ENCODE results near the gene BTRC.

The BTRC gene

GRCh38 chr10:101451667-101452069 lies 97.7 kb downstream of the BTRC start:
- H3K4me1 ChIP-seq (ENCODE audit: control insufficient read depth, low read depth, low read length) = no peaks in the 10 kb centered on the region
- H3K9ac ChIP-seq (ENCODE audit: low read length) = no peak overlapping the region
- H3K9me3 ChIP-seq (ENCODE audit: control insufficient read depth, low read depth, low read length) = no peaks in the 10 kb centered on the region
- H3K27me3 ChIP-seq (ENCODE audit: control insufficient read depth, insufficient read depth, low read length) = no peaks in the 10 kb centered on the region
- no peaks in the 10 kb centered on the region for H3K36me3 ChIP-seq (ENCODE audit: control insufficient read depth, low read depth, low read length)
- no peak overlapping the region for H3K27ac ChIP-seq (ENCODE audit: low read length)
- no peak overlapping the region for H3K4me3 ChIP-seq (ENCODE audit: low read length)

- H3K27ac ChIP-seq (ENCODE audit: low read length) = no peak overlapping the region
- no peaks in the 10 kb centered on the region for H3K36me3 ChIP-seq (ENCODE audit: control insufficient read depth, low read depth, low read length)
- H3K9ac ChIP-seq (ENCODE audit: low read length) = no peak overlapping the region
- no peaks in the 10 kb centered on the region for H3K27me3 ChIP-seq (ENCODE audit: control insufficient read depth, insufficient read depth, low read length)
- no peaks in the 10 kb centered on the region for H3K4me1 ChIP-seq (ENCODE audit: control insufficient read depth, low read depth, low read length)
- no peaks in the 10 kb centered on the region for H3K9me3 ChIP-seq (ENCODE audit: control insufficient read depth, low read depth, low read length)
- H3K4me3 ChIP-seq (ENCODE audit: low read length) = no peak overlapping the region
Observed at GRCh38 chr10:101452176-101452575, 98.2 kb downstream of the BTRC start.

GRCh38 chr10:101452593-101452992 lies 98.6 kb downstream of the BTRC start:
- Histone ChIP-seq H3K9ac (ENCODE audit: low read length) (no peak overlapping the region), H3K36me3 (ENCODE audit: control insufficient read depth, low read depth, low read length) (no peaks in the 10 kb centered on the region), H3K27ac (ENCODE audit: low read length) (no peak overlapping the region), H3K9me3 (ENCODE audit: control insufficient read depth, low read depth, low read length) (no peaks in the 10 kb centered on the region), H3K4me1 (ENCODE audit: control insufficient read depth, low read depth, low read length) (no peaks in the 10 kb centered on the region), H3K4me3 (ENCODE audit: low read length) (no peak overlapping the region), H3K27me3 (ENCODE audit: control insufficient read depth, insufficient read depth, low read length) (no peaks in the 10 kb centered on the region)

- H3K27me3 ChIP-seq (ENCODE audit: control insufficient read depth, insufficient read depth, low read length) = no peaks in the 10 kb centered on the region
- H3K9me3 ChIP-seq (ENCODE audit: control insufficient read depth, low read depth, low read length) = no peaks in the 10 kb centered on the region
- H3K4me1 ChIP-seq (ENCODE audit: control insufficient read depth, low read depth, low read length) = no peaks in the 10 kb centered on the region
- H3K36me3 ChIP-seq (ENCODE audit: control insufficient read depth, low read depth, low read length) = no peaks in the 10 kb centered on the region
- H3K27ac ChIP-seq (ENCODE audit: low read length) = no peak overlapping the region
- H3K9ac ChIP-seq (ENCODE audit: low read length) = no peak overlapping the region
- no peak overlapping the region for H3K4me3 ChIP-seq (ENCODE audit: low read length)
Observed at GRCh38 chr10:101453318-101453717, 99.4 kb downstream of the BTRC start.

DNA sequence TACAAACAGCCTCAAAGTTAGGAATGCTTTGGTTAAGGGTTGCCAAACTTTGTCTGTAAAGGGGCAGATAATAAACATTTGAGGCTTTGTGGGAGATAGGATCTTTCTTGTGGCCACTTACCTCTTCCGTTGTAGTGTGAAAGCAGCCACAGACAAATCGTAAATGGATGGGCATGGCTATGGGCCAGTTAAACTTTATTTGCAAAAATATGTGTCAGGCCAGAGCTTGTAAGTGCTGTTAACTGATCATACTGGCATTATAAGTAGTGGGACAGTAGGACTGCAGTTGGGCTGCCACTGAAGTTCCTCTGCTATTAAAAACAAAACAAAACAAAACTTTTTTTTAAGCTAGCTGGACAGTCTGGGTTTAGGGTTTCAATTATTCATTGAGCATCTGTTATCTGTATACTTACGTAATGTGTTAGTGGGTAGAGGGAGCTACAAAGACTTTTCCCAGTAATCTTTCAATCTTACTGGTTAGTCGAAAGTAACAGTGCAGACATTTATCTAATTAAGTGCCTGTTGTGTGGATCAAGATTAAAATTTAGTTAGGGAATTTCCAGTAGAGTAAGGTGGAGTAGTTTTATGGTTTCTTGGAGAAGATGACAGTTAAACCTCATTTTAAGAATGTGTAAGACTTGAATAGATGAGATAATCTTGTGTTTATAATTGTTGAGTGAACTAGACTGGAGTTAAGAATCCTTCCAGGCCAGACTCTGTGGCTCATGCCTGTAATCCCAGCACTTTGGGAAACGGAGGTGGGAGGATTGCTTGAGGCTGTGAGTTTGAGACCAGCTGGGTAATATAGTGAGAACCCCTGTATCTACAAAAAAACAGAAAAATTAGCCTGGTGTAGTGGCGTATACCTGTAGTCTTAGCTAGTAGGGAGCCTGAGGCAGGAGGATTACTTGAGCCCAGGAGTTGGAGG lies 100.1 kb downstream of the BTRC start:
- no peaks in the 10 kb centered on the region for H3K36me3 ChIP-seq (ENCODE audit: control insufficient read depth, low read depth, low read length)
- no peaks in the 10 kb centered on the region for H3K9me3 ChIP-seq (ENCODE audit: control insufficient read depth, low read depth, low read length)
- H3K4me3 ChIP-seq (ENCODE audit: low read length) = no peak overlapping the region
- no peak overlapping the region for H3K27ac ChIP-seq (ENCODE audit: low read length)
- H3K4me1 ChIP-seq (ENCODE audit: control insufficient read depth, low read depth, low read length) = no peaks in the 10 kb centered on the region
- H3K27me3 ChIP-seq (ENCODE audit: control insufficient read depth, insufficient read depth, low read length) = no peaks in the 10 kb centered on the region
- no peak overlapping the region for H3K9ac ChIP-seq (ENCODE audit: low read length)

GRCh38 chr10:101458869-101459268 lies 104.9 kb downstream of the BTRC start:
- Histone ChIP-seq H3K9ac (ENCODE audit: low read length) (no peak overlapping the region), H3K4me1 (ENCODE audit: control insufficient read depth, low read depth, low read length) (no peaks in the 10 kb centered on the region), H3K36me3 (ENCODE audit: control insufficient read depth, low read depth, low read length) (no peaks in the 10 kb centered on the region), H3K4me3 (ENCODE audit: low read length) (no peak overlapping the region), H3K9me3 (ENCODE audit: control insufficient read depth, low read depth, low read length) (no peaks in the 10 kb centered on the region), H3K27ac (ENCODE audit: low read length) (no peak overlapping the region), H3K27me3 (ENCODE audit: control insufficient read depth, insufficient read depth, low read length) (no peaks in the 10 kb centered on the region)

DNA sequence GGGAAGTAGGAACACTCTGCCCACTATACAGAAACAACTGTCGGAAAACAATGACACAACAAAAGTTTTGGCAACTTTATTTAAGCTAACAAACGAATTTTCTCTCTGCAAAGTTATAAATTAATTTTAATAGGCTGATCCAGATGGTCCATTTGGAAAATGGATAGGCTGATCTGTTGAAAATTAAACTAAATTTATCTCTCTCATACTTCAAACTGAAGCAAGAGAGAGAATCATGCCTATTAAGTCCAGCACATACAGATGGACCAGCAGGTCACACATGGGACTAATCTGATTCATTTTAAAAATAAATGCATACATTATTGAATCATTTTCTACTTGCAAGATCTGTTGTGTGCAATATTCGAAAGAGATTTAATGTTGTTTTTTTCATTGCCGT lies 110.1 kb downstream of the BTRC start:
- Histone ChIP-seq H3K9ac (ENCODE audit: low read length) (no peak overlapping the region), H3K36me3 (ENCODE audit: control insufficient read depth, low read depth, low read length) (no peaks in the 10 kb centered on the region), H3K9me3 (ENCODE audit: control insufficient read depth, low read depth, low read length) (no peaks in the 10 kb centered on the region)

DNA sequence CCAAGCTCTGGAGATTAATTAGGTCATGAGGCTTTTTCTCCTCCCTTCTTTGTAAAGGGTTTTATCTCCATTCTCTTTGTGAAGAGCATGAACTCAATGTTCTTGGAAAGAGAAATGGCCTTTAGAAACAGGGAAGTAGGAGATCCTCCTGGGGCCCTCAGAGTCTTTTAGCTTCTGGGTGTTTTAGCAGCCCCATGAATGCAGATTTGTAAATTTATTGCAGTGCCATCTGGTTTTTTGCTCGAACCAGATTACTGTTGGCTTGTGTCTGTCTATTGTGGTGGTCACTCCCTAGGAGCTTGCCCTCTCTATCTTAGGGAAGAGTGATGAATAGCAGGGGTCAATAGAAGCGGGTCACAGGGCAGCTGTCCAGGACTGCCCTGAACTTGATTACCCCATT lies 110.6 kb downstream of the BTRC start:
- Histone ChIP-seq H3K9me3 (ENCODE audit: control insufficient read depth, low read depth, low read length) (no peaks in the 10 kb centered on the region), H3K27ac (ENCODE audit: low read length) (no peak overlapping the region), H3K4me1 (ENCODE audit: control insufficient read depth, low read depth, low read length) (peaks cover 19% of the 10 kb centered on the region), H3K27me3 (ENCODE audit: control insufficient read depth, insufficient read depth, low read length) (no peaks in the 10 kb centered on the region), H3K9ac (ENCODE audit: low read length) (no peak overlapping the region), H3K36me3 (ENCODE audit: control insufficient read depth, low read depth, low read length) (no peaks in the 10 kb centered on the region), H3K4me3 (ENCODE audit: low read length) (no peak overlapping the region)

More for the DNA sequence above, 110.1 kb downstream of the BTRC start:
- H3K4me3 ChIP-seq (ENCODE audit: low read length) = no peak overlapping the region
- H3K27me3 ChIP-seq (ENCODE audit: control insufficient read depth, insufficient read depth, low read length) = no peaks in the 10 kb centered on the region
- no peak overlapping the region for H3K27ac ChIP-seq (ENCODE audit: low read length)
- H3K4me1 ChIP-seq (ENCODE audit: control insufficient read depth, low read depth, low read length) = peaks cover 19% of the 10 kb centered on the region

DNA sequence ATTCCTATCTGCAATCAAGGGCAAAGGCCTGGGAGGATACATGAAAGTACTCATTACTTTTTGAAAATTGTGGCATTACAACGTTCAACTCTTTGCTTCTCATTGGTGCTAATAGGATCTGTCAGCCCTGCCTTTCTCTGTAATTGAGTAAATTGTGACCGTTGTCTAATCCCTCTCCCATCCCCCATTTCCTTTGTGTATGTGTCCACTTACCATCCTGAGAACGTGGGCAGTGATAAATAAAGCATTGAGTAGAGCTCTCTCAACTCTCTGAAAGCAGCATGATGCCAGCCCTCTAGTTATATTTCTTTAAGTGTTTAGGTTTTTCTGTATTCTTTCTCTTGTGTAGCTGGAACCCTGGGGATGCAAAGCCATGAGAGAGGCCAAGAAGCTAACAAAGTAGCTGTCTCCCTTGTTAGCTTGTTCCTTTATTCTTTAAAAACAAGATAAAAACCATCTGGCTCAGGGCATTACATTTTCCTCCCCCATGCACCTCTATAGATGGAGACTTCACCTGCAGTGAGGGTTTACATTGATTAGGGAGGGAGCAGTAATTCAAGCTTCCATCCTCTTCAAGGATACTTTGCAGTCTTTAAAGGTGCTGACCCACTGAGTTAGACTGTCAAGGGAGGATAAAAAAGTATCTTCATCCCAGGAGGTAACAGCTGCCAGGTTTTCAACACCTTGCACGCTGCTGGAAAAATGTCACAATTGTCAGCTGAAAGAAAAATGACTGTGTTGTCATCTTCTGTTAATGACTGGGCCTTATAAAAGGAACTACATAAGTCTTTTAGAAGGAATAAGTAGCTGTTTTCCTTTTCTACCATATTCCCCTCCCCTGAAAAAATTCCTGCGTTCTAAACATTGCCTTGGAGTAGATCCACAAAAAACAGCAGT lies 112.3 kb downstream of the BTRC start:
- Histone ChIP-seq H3K9ac (ENCODE audit: low read length) (no peak overlapping the region), H3K9me3 (ENCODE audit: control insufficient read depth, low read depth, low read length) (no peaks in the 10 kb centered on the region), H3K36me3 (ENCODE audit: control insufficient read depth, low read depth, low read length) (no peaks in the 10 kb centered on the region), H3K27ac (ENCODE audit: low read length) (no peak overlapping the region), H3K4me3 (ENCODE audit: low read length) (no peak overlapping the region), H3K4me1 (ENCODE audit: control insufficient read depth, low read depth, low read length) (peaks cover 19% of the 10 kb centered on the region), H3K27me3 (ENCODE audit: control insufficient read depth, insufficient read depth, low read length) (no peaks in the 10 kb centered on the region)

DNA sequence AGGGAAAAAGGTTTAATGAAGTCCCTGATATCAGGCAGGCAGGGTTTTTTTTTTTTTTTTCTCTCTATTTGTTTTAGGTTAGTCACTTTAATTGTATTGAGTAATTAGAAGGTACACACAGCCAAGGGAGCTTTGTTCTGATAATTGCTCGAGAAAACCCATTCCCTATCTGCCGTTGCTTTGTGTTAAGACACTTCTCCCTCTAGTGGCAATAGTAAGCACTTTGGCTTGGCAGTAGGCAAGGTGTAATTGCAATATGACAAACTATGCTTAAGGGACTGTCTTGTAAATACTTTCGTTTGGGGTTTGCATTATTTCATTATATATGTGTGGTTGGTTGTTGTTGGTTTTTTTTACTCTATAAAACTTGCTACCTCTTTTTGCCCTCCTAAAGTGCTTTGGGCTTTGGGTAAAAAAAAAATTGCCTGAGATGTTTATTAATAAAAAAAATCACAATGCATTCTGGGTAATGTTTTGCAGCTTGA lies 113.4 kb downstream of the BTRC start:
- Histone ChIP-seq H3K4me1 (ENCODE audit: control insufficient read depth, low read depth, low read length) (peaks cover 19% of the 10 kb centered on the region), H3K36me3 (ENCODE audit: control insufficient read depth, low read depth, low read length) (no peaks in the 10 kb centered on the region), H3K27ac (ENCODE audit: low read length) (no peak overlapping the region), H3K9me3 (ENCODE audit: control insufficient read depth, low read depth, low read length) (no peaks in the 10 kb centered on the region), H3K9ac (ENCODE audit: low read length) (no peak overlapping the region), H3K4me3 (ENCODE audit: low read length) (no peak overlapping the region), H3K27me3 (ENCODE audit: control insufficient read depth, insufficient read depth, low read length) (no peaks in the 10 kb centered on the region)

- Histone ChIP-seq H3K4me3 (ENCODE audit: low read length) (no peak overlapping the region), H3K36me3 (ENCODE audit: control insufficient read depth, low read depth, low read length) (no peaks in the 10 kb centered on the region), H3K27ac (ENCODE audit: low read length) (no peak overlapping the region), H3K4me1 (ENCODE audit: control insufficient read depth, low read depth, low read length) (peaks cover 19% of the 10 kb centered on the region), H3K27me3 (ENCODE audit: control insufficient read depth, insufficient read depth, low read length) (no peaks in the 10 kb centered on the region), H3K9ac (ENCODE audit: low read length) (no peak overlapping the region), H3K9me3 (ENCODE audit: control insufficient read depth, low read depth, low read length) (no peaks in the 10 kb centered on the region)
Observed at GRCh38 chr10:101468159-101468558, 114.2 kb downstream of the BTRC start.

Measured in iPS-18a (cell line).